A172 (cell line): ENCODE measurements around the gene FYB1. TPM values are rescaled to one million over a fixed set of nuclear protein-coding genes. Genes with fewer than 3 reads are reported as not detected.

Experiments
- DNase-seq: peaks from one replicate; pipeline ENCODE4 v3.0.0-alpha.2; 2015; ENCODE audit warnings: low spot score
- total RNA-seq: library from RNA; depleted of rRNA; stranded (reverse); fragments of >200 nt; shearing (Covaris generic); gene quantifications from 2 replicates; pipeline ENCODE4 v1.2.3, GENCODE V29; 2014

FYB1 gene
- total RNA-seq, 1 experiment from 2014 or later, result 0.12 TPM

DNA sequence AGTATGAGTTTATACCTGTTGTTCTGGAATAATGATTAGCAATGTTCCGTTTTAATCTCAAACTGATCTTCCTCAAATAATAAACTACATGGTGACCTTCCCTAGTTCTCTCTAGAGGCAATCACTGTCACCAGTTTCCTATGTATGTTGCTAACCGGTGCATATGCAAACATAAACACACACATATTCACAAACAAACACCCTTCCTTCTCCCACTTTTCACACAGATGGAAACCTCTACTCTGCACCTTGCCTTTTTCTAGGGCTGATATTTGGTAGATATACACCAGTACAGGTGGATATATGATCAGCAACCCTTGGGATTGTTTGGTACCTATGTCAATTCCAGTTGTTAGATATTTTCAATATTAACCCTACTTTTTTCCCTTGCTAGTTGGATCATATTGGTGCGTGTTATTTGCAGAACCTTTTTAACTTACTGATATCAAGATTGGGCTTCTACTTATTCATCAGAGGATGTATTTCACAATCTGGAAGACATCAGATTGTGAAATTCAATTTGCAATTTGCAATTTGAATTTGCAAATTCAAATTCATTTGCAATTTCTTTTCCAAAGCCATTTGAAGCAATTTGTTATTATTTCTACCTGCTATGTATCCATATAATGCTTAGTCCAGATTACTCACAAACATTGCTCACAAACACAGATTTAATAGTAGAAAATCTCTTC lies 12.6 kb downstream of the FYB1 start:
- DNase-seq, result no peak

GRCh38 chr5:39205550-39205949 lies 13.8 kb downstream of the FYB1 start:
- DNase-seq, result no peak

GRCh38 chr5:39203951-39204350 lies 15.4 kb downstream of the FYB1 start:
- DNase-seq, result no peak

DNA sequence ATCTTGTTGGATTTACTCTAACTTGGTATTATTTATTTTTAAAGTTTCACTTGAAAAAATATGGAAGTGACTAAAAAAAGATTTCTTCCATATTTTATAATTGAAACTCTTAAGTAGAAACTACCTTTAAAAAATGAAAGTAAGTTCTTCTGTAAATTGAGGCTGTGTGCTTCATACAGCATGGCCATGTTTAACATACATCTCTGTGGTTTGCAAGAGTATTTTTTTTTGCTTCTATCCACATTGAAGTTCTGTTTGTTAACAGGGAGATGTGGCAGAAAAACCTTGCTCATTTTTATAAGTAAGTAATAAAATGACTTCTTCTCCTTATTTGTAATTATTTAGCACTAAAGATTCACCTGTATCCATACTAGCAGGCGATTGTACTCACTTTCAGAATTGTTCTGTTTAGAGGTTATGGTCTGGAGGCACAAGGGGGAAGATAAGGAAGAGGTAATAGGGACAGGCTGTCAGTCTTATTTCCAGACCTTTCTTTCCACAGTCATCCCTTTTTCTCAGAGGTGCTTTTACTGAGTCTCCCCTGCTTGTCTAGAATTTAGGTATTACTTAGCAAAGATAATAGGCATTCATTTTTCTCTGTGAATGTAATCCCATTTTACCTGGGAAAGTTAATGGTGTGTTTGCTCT lies 16.0 kb downstream of the FYB1 start:
- no peak for DNase-seq

DNA sequence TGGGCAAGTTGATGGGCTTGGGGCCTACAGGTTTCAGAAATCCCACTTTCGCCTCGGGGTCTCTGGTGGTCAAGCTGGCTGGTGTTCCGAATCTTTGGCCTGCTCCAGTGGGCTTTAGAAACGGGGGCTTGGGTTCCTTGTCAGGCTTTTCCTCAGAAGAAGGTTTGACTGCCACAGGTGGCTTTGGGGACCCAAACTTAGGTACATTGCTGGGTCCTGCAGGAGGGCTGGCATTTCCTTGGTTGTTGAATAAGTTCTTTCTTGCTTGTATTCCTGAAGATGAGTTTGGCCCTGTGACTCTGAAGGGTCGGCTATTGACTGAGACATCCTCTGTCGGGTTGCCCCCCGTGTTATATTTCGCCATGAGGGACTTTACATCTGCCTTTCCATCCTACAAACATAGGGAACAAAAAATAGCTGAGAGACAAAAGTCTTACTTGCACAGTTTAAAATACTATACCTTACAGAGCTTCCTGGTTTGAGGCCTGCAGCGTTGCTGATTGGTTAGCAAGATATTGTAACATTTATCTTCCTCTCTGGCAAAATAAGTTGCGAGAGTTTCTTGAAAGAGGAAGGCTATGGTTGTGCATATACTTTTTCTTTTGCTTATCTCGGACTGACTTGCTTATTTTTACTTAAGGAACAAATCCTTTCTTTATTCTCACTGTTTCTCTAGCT lies 16.6 kb downstream of the FYB1 start:
- no peak for DNase-seq

- no peak for DNase-seq
Observed at GRCh38 chr5:39201781-39202596, 17.4 kb downstream of the FYB1 start.

DNA sequence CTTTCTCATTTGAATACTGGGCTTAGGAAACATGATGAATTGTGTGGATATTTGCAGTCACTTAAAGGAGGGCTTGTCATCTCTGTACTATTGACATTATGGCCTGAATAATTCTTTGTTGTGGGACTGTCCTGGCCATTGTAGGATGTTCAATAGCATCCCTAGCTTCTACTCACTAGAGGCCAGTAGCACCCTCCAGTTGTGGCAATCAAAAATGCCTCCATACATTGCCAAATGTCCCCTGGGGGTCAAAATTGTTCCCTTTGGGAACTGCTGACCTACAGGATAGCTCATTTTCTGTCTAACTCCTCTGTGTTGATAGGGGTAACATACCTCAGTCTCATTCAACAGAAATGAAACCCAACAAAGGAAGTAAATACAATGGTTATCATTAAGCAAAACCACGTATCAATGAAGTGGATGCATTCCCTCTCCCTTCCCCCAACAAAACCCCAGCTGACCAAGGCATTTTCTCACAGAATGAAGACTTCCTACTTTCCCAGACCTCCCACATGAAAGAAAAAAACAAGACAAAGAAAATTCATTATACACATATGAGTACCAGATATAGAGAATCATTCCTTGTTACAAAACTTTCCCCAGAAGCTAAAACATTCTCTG lies 18.1 kb downstream of the FYB1 start:
- DNase-seq, result no peak

DNA sequence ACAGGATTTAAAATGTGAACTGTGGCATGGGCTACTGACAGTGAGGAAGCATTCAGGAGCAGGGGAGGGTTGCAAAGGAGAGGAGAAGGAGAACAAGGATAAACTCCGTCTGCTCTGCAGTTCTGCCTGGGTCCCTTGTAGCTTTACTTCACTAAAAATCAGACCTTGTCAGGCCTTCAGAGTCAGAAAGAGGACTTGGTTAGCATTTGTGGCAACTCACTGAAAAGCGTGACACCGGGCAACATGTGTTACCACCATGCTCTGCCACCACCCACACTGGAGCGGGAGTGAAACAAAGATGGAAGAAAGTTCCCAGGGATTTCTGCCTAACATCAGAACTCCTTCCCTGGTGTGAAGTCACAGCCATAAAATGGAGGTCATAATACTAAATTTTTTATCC lies 19.3 kb downstream of the FYB1 start:
- DNase-seq, result no peak

GRCh38 chr5:39199335-39199734 lies 20.0 kb downstream of the FYB1 start:
- DNase-seq, result no peak

- no peak for DNase-seq
Observed at GRCh38 chr5:39198127-39198526, 21.2 kb downstream of the FYB1 start.

GRCh38 chr5:39197556-39197955 lies 21.8 kb downstream of the FYB1 start:
- DNase-seq, result no peak

DNA sequence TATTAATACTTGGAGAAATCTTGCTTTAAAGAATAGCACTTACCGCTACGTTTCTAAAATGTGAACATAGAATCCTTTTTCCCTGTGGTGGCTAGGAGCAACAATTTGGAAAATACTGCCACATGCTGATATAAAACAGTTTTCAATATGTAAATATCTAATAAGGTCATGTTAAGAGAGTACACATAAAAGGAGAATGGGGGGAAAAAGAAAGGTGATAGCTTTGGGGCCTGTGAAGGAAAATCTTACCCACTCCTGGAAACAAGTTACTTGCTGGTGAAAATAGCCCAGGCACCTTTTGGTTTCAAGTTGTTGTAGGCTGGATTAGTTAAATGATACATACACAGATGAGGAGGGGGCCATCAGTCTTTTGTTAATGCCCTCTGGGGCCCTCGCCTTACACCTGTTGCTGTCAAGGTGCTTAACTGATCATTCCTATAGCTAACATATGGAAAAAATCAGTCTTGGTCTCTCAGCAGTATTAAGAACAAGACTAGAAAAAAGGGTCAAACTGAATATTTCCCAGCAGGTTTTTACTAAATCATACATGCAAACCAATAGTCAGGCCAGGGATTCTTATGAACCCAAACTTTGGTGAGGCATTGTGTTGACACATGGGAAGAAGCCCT lies 24.1 kb downstream of the FYB1 start:
- DNase-seq, result no peak

GRCh38 chr5:39194466-39195136 lies 24.8 kb downstream of the FYB1 start:
- DNase-seq, result no peak

- no peak for DNase-seq
Observed at GRCh38 chr5:39193553-39194465, 25.6 kb downstream of the FYB1 start.

DNA sequence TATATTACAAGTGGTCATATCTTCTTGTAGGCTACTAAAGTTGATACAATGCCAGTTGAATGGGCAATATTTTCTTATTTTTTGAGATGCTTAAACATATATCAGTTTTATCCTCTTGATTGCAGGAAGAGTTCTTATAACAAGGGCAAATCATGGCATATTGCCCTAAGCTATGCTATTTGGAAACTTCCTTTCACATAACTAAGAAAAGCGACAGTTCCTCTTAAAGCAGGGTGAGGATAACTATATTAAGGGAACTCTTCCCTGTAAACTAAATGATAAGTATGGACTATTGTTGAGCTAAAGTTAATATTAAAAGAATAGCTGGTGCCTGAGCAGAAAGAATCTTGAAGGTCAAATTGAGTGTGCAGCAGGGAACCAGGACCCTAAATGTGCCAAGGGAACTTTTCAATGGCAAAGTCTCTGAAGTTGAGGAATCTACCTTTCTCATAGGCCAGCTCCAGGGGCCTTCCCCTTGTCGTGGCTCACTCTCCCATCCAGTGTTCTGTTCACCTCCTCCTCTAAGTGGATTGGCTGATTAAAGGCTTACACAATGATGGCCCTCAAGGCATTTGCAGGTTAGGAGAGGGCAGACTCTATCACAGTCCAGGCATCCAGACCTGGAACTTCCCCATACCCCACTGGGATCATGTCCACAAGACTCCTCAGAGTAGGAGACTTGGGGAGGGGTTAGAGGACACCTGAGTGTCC lies 26.8 kb downstream of the FYB1 start:
- DNase-seq, result no peak

DNA sequence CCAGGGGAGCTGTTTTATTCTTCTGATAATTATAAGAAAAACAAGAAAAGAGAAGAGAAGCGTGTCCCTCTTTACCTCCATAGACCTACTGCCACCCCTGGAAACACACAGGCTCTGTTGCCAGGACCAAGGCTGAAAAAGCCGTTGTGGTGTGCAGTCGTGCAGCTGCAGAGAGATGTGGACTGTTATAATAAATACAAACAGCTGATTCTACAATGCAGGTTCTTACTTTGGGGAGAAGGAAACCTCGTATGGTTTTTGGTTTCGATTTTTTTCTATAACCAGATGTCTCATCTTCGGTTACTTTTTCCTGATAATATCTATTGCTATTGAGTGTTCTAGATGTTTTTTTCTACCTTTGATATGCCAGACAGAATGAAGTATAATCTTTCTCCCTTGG lies 28.1 kb downstream of the FYB1 start:
- no peak for DNase-seq

- no peak for DNase-seq
Observed at GRCh38 chr5:39190311-39191102, 28.9 kb downstream of the FYB1 start.

- no peak for DNase-seq
Observed at GRCh38 chr5:39189292-39189955, 29.9 kb downstream of the FYB1 start.
